Mononuclear cell (primary cell): Measurements from ENCODE around the gene ADAM12. TPM values are rescaled to one million over a fixed set of nuclear protein-coding genes. Genes with fewer than 3 reads are reported as not detected.

Source experiments
- H3K27me3 ChIP-seq: 2 replicates; pipeline ENCODE4 v1.6.0; 2011; ENCODE audit warnings: low read length, control low read depth; ENCODE audit not compliant: insufficient read depth
- H3K4me1 ChIP-seq: 2 replicates; pipeline ENCODE4 v1.5.1; 2011; ENCODE audit warnings: mild to moderate bottlenecking, low read length, control low read depth; ENCODE audit not compliant: insufficient read depth
- H3K4me3 ChIP-seq: 2 replicates; pipeline ENCODE4 v1.5.1; 2011; ENCODE audit warnings: mild to moderate bottlenecking, low read length, moderate library complexity
- H3K9me3 ChIP-seq: 2 replicates; pipeline ENCODE4 v1.5.1; 2011; ENCODE audit warnings: low read depth, mild to moderate bottlenecking, control low read depth, low read length
- total RNA-seq: library from RNA; depleted of rRNA; stranded (reverse); fragments of >200 nt; gene quantifications from one replicate; pipeline ENCODE4 v1.2.3, GENCODE V29; 2012

The ADAM12 gene
- total RNA-seq, 1 donor: 1.7 TPM

DNA sequence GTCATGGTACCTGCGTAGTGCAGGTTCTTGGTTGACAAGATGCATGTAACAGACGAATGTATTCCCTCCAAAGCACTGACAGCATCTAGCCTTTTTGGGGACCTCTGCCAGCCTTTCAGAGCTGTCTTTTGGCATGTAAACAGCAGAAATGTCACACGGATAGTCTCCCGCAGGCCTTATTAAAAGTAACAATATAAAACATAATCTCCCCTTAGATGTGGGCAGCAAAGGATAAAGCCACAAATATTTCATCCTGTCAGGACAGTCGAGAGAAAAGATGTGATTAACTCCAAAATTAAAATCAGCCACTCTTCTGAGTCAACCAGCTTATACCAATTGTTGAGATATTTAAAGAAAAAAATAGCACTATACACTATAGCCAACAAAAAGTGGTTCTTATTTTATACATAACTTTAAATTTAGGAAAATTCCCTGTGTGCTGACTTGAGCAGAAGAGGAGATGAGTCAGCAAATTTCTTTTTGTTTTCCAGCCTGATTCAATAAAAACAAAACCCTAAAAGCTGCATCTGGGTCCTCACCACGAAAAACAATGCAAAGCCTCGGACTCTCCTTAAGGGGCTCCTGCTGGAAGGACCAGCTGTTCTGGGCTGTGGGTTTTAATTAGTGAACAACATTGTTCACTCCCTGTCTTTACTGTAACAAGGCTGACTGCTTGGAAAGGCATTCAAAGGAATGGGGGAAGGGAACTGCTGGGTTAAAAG lies 240.2 kb downstream of the ADAM12 start:
- Histone ChIP-seq H3K4me3 (no peak overlapping the region), H3K4me1 (no peaks in the 10 kb centered on the region), H3K27me3 (no peaks in the 10 kb centered on the region), H3K9me3 (no peaks in the 10 kb centered on the region)

DNA sequence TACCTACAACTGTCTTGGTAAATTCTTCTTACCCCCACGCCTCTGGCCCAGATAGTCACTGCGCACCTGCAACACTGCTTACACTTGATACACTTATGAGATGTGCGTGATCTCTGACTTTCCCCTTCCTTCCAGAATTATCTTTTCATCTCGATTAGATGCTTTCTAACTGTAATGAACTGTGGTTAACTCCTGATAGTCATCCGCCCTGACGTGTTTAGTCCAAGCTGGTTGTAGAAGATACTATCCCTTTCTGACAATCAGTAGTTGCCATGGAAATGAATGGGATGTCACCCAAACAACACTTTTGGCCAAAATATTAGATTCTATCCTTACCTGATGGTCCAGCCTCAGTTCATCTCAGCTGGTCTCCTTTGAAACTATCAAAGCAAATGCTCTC lies 241.5 kb downstream of the ADAM12 start:
- no peaks in the 10 kb centered on the region for H3K27me3 ChIP-seq
- H3K9me3 ChIP-seq: no peaks in the 10 kb centered on the region
- no peak overlapping the region for H3K4me3 ChIP-seq
- H3K4me1 ChIP-seq: no peaks in the 10 kb centered on the region

DNA sequence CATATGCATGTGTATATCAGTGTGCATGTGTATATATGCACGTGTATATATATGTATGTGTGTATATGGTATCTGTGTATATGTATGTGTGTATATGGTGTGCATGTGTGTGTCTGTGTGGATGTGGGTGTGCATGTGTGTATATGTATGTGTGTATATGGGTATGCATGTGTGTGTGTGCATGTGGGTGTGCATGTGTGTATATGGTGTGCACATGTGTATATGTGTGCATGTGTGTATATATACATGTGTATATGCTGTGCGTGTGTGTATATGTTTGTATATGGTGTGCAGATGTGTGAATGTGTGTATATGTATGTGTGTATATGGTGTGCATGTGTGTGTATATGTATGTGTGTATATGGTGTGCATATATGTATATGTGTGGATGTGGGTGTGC lies 245.2 kb downstream of the ADAM12 start:
- no peaks in the 10 kb centered on the region for H3K4me1 ChIP-seq
- H3K27me3 ChIP-seq: no peaks in the 10 kb centered on the region
- H3K4me3 ChIP-seq: no peak overlapping the region
- H3K9me3 ChIP-seq: no peaks in the 10 kb centered on the region

DNA sequence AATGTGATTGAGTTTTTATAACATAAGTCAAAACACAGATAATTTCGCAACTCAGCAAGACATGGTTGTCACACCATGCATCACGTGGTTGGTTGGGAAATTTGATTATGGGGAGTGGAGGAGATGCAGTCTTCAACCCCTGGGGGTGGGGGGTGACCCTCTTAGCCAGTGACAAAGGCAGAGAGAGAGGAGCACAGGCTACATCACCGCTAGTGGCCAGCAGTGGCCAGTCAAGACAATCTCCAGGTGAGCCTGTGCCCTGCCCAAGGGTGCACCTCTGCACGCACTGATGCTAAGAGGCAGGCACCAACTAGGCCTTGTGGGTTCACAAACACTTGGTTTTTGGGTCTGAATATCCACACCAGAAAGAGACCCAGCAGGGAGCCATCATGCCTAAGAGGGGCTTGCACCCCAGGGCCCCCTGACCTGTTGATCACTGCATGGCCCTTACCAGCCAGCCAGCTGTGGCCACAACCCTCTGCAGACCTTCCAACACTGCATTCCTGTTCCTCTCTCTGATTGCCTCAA lies 247.5 kb downstream of the ADAM12 start:
- H3K9me3 ChIP-seq: no peaks in the 10 kb centered on the region
- H3K4me3 ChIP-seq: no peak overlapping the region
- H3K27me3 ChIP-seq: no peaks in the 10 kb centered on the region
- H3K4me1 ChIP-seq: peaks cover 12% of the 10 kb centered on the region

DNA sequence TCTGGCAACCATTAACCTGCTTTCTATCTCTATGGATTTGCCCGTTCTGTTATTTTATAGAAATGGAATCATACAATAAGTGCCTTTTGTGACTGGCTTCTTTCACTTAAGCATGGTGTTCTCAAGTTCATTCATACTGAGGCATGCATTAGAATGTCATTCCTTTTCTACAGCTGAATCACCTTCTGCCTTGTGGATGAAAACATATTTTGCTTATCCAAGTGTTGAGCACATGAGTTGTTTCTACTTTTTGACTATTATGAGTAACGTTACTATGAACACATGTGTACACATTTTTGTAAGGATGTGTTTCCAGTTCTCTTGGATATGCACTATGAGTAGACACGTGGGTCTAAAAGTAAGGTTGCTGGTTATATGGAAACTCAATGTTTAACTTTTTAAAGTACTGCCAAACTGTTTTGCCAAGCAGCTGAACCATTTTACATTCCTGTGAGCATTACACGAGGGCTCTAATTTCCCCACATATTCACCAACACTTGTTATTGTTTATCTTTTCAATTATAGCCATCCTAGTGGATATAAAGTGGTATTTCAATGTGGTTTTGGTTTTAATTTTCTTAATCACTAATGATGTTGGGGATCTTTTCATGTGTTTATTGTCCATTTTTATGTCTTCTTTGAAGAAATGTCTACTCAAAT lies 250.6 kb downstream of the ADAM12 start:
- Histone ChIP-seq H3K27me3 (no peaks in the 10 kb centered on the region), H3K9me3 (no peaks in the 10 kb centered on the region), H3K4me1 (peaks cover 27% of the 10 kb centered on the region), H3K4me3 (no peak overlapping the region)

DNA sequence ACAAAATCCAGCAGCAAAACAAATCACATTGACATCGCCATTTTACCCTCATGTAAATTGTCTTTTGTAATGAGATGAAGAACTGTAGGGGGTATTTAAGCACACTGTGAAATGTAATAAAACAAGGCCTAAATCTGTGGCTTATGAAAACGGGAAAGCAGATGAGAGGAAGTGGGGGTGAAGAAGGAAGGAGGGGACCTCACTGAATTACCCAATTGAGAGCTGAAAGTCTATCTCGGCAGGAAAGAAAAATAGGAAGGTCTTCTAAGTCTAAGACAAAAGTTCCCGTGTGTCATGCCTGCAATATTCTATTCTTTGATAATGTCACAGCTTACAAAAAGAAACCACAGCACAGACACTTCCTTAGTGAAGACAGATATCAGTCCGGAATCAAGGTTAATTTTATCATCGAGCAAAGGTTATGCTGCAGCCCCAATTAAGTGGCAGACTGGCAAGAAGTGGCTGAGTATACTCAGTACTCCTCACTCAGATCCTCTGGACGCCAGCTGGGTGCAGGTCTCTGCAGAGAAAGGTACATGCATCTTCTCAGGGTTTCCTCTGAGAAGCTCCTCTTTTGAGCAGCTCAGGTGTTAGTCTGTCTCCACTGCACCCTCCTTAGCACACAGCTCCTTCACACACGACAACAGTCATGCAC lies 252.2 kb downstream of the ADAM12 start:
- Histone ChIP-seq H3K9me3 (no peaks in the 10 kb centered on the region), H3K27me3 (no peaks in the 10 kb centered on the region), H3K4me3 (no peak overlapping the region), H3K4me1 (peaks cover 27% of the 10 kb centered on the region)

DNA sequence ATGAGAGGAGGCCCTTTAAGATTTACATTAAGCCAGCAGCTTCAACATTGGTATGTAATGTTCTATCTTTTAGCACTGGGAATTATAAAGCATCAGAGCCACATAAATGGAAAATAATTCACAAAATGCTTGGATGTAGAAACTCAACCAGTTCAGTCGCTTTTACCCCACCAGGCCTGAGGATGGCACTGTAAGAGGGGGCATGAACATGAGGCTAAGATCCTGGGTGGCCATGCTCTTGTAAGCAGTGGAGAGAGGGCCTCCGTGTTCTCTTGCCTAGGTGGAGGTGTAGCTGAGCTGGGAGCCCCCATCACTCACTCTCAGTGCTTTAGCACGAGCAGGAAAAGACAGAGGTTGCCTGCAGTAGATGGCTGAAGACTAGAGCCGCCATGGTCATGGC lies 253.1 kb downstream of the ADAM12 start:
- Histone ChIP-seq H3K27me3 (no peaks in the 10 kb centered on the region), H3K4me3 (no peak overlapping the region), H3K9me3 (no peaks in the 10 kb centered on the region), H3K4me1 (peaks cover 27% of the 10 kb centered on the region)

DNA sequence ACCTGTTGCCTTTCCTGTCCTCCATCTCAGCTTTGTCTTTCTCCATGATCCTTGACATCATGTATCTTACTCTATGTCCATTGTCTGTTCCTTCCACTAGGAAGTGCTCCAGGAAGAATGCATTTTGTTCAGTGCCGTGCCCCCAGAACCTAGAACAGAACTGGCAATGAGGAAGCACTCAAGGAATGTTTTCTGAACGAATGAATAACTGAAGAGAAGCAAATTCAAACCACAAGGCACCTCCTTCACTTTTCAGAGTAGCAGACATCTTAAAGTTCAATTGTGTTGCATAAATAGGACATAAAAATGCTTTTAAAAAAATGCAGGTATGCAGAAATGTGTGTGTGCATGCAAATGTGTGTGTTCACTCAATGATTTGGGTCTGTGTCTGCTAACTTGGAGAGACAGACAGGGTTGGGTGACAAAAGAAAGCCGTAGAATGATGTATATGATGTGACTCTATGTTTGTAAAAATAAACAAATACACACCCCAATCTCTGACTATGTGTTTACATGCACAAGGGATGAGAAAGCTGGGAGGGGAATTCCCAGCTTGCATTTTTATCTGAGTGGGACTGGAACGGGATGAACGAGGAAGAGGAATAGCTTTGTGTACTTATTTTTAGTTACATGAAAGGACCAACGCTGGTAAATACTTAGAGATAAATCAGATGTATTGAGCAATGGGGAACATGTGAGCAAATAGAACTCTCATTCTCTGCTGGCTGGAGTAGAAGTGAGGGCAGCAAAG lies 254.2 kb downstream of the ADAM12 start:
- peaks cover 27% of the 10 kb centered on the region for H3K4me1 ChIP-seq
- H3K27me3 ChIP-seq: no peaks in the 10 kb centered on the region
- no peak overlapping the region for H3K4me3 ChIP-seq
- H3K9me3 ChIP-seq: no peaks in the 10 kb centered on the region

DNA sequence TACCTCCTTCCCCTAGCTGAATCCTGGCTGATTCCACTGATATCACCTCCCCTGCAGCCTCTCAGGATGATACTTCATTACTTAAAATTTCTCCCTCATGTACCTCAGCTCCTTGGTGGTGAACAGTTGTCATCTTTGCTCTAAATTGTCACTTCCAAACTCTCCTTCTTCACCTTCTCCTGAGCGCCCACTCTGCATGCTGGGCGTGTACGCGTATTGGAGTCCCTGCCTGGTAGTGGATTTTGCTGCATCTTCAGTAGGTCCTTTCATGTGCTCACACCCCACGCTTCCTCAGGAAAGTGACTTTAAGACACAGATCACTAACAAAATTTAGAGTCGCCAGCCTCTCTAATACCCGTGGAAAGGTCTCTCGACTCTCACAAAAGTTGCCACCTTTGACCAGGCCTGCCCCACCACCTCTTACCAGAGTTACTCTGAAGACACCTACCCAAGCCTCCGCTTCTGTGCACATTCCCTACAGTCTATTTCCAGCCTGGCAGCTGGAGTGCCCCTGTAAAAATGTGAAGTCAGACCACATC lies 255.1 kb downstream of the ADAM12 start:
- H3K4me1 ChIP-seq: peaks cover 27% of the 10 kb centered on the region
- H3K4me3 ChIP-seq: no peak overlapping the region

DNA sequence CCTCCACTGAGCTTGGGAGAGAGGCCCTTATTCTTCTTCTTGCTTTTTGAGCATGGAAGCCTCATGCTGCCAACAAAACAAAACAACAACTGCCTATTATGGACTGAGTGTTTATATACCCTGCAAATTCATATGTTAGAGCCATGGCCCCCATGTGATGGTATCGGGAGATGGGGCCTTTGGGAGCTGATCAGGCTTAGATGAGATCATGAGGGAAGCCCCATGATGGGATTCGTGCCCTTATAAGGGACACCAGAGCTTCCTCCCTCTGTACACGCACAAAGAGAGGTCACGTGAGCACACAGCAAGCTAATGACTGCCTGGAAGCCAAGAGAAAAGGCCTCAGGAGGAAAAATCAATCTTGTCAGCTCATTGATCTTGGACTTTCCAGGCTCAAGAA lies 256.9 kb downstream of the ADAM12 start:
- Histone ChIP-seq H3K4me3 (no peak overlapping the region), H3K9me3 (no peaks in the 10 kb centered on the region), H3K27me3 (no peaks in the 10 kb centered on the region), H3K4me1 (peaks cover 20% of the 10 kb centered on the region)

More for the DNA sequence above, 255.1 kb downstream of the ADAM12 start:
- no peaks in the 10 kb centered on the region for H3K27me3 ChIP-seq
- H3K9me3 ChIP-seq: no peaks in the 10 kb centered on the region

DNA sequence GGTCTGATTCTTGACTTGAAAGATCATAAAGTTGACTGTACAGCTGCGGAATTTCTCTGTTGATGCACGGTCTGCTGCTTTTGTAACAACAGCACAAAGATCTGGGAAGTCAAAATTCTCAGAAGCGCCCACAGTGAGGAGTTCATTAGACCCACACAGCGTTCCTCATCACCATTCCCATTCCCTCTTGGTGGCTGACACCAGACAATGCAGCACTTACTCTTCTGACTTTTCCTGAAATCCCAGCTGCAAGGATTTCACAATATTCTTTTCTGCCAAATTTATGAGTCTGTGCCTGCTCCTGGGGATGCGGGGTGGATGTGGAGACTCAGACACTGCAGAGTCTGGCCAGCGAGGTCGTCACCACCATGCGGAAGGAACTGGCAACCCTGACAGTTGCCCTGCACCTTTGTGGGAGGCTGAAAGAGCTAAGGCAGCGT lies 258.0 kb downstream of the ADAM12 start:
- no peak overlapping the region for H3K4me3 ChIP-seq
- no peaks in the 10 kb centered on the region for H3K9me3 ChIP-seq
- no peaks in the 10 kb centered on the region for H3K27me3 ChIP-seq
- H3K4me1 ChIP-seq: peaks cover 10% of the 10 kb centered on the region

DNA sequence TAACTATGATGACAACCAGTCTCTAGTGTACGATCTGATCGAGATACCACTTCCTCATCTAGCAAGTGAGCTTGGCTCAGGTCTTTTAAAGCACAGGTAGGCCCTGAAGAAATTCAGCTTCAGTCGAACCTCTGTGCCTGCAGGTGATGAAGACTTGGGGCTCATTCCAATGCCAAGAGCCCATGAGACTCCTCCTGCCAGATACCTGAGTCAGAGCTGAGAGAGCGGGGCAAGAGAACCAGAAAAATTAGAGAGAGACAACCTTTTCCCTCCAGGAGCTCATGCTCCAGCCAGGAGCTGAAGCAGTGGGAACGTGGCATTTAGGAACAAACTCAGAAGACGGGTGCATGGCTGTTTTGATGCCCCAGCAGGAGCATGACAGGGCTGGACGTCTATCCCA lies 259.3 kb downstream of the ADAM12 start:
- Histone ChIP-seq H3K27me3 (no peaks in the 10 kb centered on the region), H3K4me3 (no peak overlapping the region), H3K9me3 (no peaks in the 10 kb centered on the region)

DNA sequence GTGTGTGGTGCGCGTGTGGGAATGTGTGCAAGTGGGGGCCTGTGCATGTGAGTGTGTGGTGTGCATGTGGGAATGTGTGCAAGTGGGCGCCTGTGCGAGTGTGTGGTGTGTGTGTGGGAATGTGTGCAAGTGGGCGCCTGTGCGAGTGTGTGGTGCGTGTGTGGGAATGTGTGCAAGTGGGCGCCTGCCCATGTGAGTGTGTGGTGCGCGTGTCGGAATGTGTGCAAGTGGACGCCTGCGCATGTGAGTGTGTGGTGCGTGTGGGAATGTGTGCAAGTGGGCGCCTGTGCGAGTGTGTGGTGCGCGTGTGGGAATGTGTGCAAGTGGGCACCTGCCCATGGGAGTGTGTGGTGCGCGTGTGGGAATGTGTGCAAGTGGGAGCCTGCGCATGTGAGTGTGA lies 259.7 kb downstream of the ADAM12 start:
- no peaks in the 10 kb centered on the region for H3K9me3 ChIP-seq
- no peak overlapping the region for H3K4me3 ChIP-seq
- no peaks in the 10 kb centered on the region for H3K27me3 ChIP-seq
- no peaks in the 10 kb centered on the region for H3K4me1 ChIP-seq

More for the DNA sequence above, 259.3 kb downstream of the ADAM12 start:
- no peaks in the 10 kb centered on the region for H3K4me1 ChIP-seq

DNA sequence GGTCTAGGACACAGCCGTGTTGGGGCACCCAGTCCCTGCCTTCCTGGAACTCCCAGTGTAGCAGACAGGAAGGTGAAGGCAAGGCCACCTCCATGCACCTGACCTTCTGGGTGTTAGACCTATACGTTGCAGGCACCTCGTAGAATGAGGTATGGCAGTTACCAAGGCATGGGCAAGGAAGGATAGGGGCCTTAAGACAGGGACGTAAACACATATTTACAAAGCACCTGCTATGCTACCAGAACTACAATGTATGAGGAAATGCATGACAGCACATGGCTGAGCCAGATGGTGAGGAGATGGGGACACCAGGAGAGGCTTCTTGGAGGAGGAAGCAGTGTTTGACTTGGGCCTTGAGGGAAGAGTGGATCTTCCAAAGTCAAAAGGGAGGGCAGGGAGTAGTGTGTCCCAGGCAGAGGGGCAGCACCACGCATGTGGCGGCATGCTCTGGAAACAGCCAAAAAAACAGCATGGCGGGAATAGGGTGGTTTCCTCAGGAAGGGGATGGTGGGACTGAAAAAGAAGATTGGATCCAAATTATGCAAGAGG lies 260.7 kb downstream of the ADAM12 start:
- H3K27me3 ChIP-seq: no peaks in the 10 kb centered on the region
- no peaks in the 10 kb centered on the region for H3K9me3 ChIP-seq
- no peaks in the 10 kb centered on the region for H3K4me1 ChIP-seq
- H3K4me3 ChIP-seq: no peak overlapping the region
